ENCODE data around the gene ERFL.

- TF ChIP-seq CTCF (IDR thresholded peaks at IDR 0.05 in 8 of 11, conservative IDR thresholded peaks at IDR 0.05 in 3 of 11): no peak
- no peak for TF ChIP-seq POLR2AphosphoS5 (IDR thresholded peaks at IDR 0.05)
- no peak for TF ChIP-seq POLR2A (IDR thresholded peaks at IDR 0.05)
Measured at GRCh38 chr19:41893899-41894298, 34.4 kb downstream of the ERFL start.
